ENCODE measurements around the gene CENPV.

Gene CENPV

GRCh38 chr17:16361874-16362273, 8.6 kb upstream of the CENPV start:
- no peak for DNase-seq (ENCODE audit: low spot score)

GRCh38 chr17:16358394-16358793, 5.1 kb upstream of the CENPV start:
- DNase-seq (ENCODE audit: low spot score), result no peak

DNA sequence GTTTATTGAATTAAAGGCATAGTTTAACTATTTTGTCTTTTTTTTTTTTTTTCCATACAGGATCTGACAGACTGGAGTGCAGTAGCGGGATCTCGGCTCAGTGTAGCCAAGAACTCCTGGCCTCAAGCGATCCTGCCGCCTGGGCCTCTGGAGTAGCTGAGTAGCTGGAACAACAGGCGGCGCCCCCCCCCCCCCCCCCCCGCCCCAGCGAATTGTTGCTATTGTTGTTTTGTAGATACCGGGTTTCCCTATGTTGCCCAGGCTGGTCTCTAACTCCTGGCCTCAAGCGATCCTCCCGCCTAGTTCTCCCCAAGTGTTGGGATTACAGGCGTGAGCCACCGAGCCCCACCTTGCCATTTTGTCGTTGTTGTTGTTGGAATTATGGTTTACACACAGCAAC, 1.3 kb upstream of the CENPV start:
- DNase-seq (ENCODE audit: low spot score), result no peak

GRCh38 chr17:16352667-16353316, 477 bp downstream of the CENPV start:
- no peak for DNase-seq (ENCODE audit: low spot score)

- DNase-seq (ENCODE audit: low spot score), result no peak
Measured at GRCh38 chr17:16352303-16352666, 984 bp downstream of the CENPV start.

DNA sequence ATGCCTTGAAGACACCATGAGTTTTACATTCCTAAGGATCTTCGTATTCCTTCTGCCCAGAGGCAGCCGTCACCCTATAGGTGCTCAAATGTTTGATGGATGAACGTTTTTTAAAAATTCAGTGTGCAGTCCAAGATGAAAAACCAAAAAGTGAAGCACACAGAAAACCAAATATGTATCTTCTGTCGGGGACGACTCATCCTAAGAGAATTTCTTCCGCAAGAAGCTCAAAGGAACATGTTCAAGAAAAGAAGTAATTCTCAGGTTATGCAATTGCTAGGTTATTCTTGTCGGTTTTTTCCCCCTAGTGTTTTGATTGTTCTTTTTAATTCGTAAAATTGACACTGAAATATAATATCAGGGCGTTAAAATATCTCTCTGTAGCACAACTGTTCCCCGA, 1.4 kb downstream of the CENPV start:
- DNase-seq (ENCODE audit: low spot score), result no peak

DNA sequence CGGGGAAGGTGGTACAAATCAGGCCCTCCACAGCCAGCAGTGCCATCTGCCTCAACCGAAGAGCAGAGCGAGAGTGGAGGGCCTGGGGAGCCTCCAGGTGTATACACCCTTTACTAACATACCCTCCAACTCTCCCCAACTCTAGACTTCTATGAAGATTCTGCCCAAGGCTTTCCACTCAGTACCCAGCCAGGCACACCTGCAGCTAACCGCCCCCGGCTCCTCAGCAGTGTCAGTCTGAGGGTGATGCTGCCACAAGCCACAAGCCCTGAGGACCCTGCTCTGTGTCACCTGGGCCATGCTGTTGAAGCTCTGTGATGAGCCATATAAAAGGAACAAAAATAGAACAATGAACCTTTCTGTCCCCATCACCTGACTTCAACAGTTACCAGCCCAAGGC, 3.8 kb downstream of the CENPV start:
- DNase-seq (ENCODE audit: low spot score), result no peak

DNA sequence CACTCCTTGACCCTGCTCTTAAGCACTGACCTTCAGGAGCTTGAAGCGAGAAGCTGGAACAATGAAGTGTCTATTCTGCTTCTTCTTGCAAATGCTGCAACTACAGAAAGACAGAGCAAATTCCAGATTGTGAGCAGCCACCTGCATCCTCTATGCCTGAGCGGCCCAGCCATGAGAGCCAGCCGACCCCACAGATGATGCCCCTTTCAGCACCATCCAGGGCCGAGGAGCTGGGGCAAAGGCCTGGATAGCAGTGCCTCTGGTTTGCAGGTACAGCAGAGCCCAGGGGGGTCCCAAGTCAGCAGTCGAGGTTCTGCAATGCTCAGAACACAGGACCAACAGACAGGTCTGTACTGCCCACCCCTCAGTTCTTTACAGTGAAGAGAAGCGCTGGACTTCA, 4.7 kb downstream of the CENPV start:
- DNase-seq (ENCODE audit: low spot score), result no peak

DNA sequence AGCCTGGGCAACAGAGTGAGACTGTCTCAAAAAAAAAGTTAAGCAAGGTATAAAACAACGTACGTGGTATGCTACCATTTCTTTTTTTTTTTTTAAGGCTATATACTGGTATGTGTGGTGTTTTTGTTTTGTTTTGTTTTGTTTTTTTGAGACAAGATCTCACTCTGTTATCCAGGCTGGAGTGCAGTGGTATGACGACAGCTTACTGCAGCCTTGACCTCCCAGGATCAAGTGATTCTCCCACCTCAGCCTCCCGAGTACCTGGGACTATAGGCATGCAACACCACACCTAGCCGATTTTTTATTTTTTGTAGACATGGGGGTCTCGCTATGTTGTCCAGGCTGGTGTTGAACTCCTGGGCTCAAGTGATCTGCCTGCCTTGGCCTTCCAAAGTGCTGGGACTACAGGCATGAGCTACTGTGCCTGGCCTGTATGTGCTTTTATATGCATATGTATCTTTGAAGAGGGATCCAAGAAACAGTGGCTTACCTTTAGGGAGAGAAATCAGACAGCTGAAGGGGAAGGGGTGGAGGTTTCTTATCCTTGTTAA, 6.5 kb downstream of the CENPV start:
- no peak for DNase-seq (ENCODE audit: low spot score)

DNA sequence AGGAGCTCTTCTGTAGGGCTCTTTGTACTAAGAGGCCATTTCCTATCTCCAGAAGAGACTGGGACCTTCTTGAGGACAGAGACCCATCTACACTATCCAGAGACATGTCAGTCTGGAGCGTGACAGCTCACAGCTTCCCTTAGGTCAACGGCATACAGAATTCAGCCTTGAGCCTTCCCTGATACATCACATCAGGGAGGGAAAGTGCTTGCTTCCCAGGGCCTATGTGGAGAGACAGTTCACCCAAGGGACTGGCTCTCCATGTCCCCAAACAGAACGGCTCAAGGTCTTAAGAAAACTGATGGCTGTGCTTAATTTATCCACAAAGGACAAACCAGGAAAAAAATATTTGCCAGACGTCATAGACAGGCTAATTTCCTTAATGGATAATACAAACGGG, 7.7 kb downstream of the CENPV start:
- DNase-seq (ENCODE audit: low spot score), result no peak

- DNase-seq (ENCODE audit: low spot score), result no peak
Measured at GRCh38 chr17:16343569-16343968, 9.7 kb downstream of the CENPV start.

- no peak for DNase-seq (ENCODE audit: low spot score)
Measured at GRCh38 chr17:16342979-16343378, 10.3 kb downstream of the CENPV start.

DNA sequence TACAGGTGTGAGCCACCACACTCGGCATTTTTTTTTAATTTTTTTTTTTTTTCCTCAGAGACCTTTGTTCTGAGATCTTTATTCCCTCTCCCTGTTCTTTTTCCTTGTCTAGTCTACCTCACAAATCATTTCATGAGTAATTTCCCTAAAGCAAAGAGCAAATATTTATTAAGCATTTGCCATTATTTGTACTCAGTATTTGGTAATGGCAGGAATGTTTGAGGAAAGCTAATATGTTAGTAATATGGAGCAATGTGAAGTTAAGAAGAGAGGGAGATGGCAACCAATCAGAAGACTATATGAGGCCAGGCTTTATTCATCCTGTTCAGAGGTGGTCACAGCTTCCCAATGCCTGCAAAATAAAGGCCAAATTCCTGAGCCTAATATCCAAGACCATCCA, 13.3 kb downstream of the CENPV start:
- no peak for DNase-seq (ENCODE audit: low spot score)

- no peak for DNase-seq (ENCODE audit: low spot score)
Measured at GRCh38 chr17:16339402-16339801, 13.9 kb downstream of the CENPV start.

DNA sequence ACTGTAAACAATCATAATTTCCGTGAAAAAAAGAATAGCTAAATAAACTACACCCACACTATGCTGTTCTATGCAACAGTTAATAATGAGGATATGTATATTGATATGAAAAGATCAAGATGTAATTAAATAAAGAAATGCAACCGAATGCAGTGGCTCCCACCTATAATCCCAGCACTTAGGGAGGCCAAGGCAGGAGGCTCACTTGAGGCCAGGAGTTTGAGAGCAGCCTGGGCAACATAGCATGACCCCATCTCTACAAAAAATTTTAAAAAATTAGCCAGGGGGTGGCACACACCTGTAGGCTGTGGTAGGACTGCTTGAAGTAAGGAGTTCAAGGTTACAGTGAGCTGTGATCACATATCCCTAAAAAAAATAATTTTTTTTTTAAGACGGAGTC, 14.9 kb downstream of the CENPV start:
- DNase-seq (ENCODE audit: low spot score), result no peak

- DNase-seq (ENCODE audit: low spot score), result no peak
Measured at GRCh38 chr17:16329519-16330271, 23.6 kb downstream of the CENPV start.

DNA sequence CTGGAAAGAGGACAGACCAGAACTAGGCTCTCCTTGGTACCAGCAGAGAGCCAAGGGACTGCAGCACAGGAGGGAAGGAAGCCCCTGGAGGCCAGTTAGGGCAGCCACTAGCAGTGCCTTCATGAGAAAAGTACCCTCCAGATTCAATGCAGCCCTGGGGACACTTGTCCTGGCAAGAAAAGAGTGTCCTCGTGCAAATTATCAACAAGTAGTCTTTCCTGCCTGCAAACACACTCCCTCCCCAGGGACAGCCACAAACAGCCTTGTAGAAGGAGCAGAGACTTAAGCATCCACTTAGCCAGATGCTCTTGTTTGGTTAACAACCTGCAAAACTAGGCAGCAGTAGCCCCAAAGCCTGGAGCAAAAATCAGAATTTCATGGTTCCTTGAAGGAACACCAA, 24.3 kb downstream of the CENPV start:
- DNase-seq (ENCODE audit: low spot score), result no peak

GRCh38 chr17:16327018-16327417, 26.3 kb downstream of the CENPV start:
- no peak for DNase-seq (ENCODE audit: low spot score)

DNA sequence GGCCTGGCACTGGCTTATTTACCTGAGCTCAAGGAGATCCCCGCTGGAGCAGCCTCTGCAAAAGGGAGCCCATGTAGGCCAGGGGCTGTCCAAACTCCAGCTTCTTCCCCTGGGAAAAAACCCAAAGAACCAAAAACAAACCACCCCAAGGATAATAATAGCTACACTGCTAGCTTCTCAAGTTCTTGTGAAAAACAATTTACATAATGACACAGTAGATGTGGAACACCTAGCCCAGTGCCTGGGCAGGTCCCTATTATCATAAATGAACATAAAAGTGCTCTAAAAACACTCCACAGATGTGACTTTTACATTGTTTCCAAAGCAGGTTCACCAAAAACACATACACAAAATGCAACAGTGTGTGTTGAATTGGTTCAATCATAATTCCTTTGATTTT, 27.3 kb downstream of the CENPV start:
- DNase-seq (ENCODE audit: low spot score), result no peak

GRCh38 chr17:16322636-16323035, 30.6 kb downstream of the CENPV start:
- no peak for DNase-seq (ENCODE audit: low spot score)

DNA sequence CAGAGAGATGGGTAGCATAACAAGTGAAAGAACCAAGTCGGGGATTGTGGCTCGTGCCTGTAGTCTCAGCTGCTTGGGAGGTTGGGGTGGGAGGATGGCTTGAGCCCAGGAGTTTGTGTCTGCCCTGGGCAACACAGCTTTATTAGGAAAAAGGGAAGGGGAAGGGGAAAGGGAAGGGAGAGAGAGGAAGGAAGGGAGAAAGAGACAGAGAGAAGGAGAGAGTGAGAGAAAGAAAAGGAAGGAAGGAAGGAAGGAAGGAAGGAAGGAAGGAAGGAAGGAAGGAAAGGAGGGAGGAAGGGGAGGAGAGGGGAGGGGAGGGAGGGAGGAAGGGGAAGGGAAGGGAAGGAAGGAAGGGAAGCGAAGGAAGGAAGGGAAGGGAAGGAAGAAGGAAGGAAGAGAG, 33.3 kb downstream of the CENPV start:
- DNase-seq (ENCODE audit: low spot score), result no peak

- DNase-seq (ENCODE audit: low spot score), result no peak
Measured at GRCh38 chr17:16314859-16315258, 38.4 kb downstream of the CENPV start.

DNA sequence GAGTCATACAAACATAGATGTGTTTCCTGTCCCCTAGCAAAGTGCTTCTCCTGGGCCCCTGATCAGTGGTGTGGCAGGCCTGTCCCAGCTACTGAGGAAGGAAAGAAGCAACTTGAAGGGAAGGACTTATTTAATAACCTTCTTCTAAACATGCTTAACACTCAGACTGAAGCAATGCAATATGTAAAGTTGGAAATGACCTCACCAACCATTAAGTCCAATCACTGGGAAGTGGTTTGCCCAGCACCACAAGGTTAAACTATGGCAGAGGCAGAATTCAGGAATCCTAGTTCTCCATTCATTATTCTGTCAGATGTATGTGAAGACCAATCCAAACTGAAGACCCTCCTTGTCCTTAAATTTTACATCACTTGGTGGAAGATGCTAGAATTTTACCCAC, 39.1 kb downstream of the CENPV start:
- DNase-seq (ENCODE audit: low spot score), result no peak

All from COLO829 (cell line).